ENCODE measurements around the gene GRAMD1A.

DNA sequence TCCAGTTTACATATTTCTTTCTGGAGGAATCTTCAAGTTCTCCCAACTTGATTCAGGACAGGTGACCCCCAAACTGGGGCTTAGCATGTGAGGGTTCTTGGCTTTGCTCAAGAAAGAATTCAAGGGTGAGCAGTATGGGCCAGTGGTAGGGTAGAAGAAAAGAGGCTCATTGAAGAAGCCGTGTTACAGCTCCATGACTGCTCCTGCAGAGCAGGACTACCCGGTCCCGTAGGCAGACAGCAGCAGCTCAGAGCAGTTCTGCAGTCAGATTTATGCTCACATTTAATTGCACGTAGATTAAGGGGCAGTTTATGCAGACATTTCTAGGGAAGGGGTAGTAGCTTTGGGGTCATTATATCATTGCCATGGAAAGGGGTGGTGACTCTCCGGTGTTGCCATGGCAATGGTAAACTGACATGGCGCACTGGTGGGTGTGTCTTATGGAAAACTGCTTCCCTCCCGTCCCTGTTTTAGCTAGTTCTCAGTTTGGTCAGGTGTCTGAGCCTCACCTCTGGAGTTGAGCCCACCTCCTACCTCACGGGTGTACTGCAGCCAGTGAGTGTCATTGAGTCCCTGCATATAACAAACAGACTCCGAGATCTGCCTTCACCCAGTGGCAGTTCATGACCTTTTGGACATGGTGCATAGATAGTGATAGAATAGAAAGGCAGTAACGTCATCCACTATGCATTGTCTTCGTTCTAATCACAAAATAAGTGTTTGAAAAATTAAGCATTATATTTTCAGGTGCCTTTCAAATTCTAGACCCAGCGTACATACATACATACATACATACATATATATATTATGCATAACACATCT, 20.1 kb upstream of the GRAMD1A start:
- TF ChIP-seq, protein P1, sequence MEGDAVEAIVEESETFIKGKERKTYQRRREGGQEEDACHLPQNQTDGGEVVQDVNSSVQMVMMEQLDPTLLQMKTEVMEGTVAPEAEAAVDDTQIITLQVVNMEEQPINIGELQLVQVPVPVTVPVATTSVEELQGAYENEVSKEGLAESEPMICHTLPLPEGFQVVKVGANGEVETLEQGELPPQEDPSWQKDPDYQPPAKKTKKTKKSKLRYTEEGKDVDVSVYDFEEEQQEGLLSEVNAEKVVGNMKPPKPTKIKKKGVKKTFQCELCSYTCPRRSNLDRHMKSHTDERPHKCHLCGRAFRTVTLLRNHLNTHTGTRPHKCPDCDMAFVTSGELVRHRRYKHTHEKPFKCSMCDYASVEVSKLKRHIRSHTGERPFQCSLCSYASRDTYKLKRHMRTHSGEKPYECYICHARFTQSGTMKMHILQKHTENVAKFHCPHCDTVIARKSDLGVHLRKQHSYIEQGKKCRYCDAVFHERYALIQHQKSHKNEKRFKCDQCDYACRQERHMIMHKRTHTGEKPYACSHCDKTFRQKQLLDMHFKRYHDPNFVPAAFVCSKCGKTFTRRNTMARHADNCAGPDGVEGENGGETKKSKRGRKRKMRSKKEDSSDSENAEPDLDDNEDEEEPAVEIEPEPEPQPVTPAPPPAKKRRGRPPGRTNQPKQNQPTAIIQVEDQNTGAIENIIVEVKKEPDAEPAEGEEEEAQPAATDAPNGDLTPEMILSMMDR (IDR thresholded peaks at IDR 0.05): no peak
- no peak for TF ChIP-seq POLR2A (IDR thresholded peaks at IDR 0.05)

Measured in right lobe of liver (tissue), 4 donors.